Hematopoietic multipotent progenitor cell treated with erythropoietin and hydrocortisone succinate and interleukin-3 and kit ligand, for 4 days (in vitro differentiated cells): ENCODE measurements around the gene PLAAT5.

Experiments
- DNase-seq: peaks from one replicate; pipeline ENCODE4 v3.0.0-alpha.2; 2015

The PLAAT5 gene

GRCh38 chr11:63511048-63511748 is 20.2 kb upstream of the PLAAT5 start:
- DNase-seq: no peak

- no peak for DNase-seq
Observed at GRCh38 chr11:63510360-63511047, 19.5 kb upstream of the PLAAT5 start.

- DNase-seq: no peak
Observed at GRCh38 chr11:63508745-63509144, 17.8 kb upstream of the PLAAT5 start.

DNA sequence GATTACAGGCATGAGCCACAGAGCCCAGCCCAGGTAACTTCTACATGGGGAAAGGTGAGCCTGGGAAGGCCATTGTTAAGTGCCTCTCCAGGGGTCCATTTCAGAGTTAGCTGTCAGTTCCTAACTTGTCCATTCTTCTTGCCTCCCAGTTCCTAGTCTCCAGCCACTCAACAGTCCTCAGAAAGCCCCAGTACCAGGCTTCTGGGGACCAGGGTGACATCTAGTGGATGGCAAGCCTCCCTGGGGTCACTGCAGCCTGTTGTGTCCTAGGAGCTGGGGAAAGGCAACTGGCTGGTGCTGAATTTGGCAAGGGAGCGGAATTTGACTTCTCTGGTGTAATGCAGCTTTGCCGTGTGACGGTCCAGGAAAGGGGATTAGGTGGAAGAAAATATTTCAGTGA is 17.0 kb upstream of the PLAAT5 start:
- peak; percentile 92 for DNase-seq

DNA sequence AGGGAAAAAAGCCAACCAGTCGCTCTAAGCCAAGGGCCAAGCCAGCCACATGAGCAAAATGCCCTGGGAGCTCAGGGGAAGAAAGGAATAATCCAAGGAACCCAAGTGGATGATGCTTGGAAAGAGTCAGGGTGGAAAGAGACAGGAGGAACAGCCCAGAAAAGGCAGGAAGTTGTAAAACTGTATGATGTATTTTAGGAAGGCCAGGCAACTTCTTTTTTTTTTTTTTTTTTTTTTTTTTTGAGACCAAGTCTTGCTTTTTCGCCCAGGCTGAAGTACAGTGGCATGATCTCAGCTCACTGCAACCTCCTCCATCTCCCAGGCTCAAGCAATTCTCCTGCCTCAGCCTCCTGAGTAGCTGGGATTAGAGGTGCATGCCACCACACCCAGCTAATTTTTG is 16.5 kb upstream of the PLAAT5 start:
- DNase-seq: no peak

DNA sequence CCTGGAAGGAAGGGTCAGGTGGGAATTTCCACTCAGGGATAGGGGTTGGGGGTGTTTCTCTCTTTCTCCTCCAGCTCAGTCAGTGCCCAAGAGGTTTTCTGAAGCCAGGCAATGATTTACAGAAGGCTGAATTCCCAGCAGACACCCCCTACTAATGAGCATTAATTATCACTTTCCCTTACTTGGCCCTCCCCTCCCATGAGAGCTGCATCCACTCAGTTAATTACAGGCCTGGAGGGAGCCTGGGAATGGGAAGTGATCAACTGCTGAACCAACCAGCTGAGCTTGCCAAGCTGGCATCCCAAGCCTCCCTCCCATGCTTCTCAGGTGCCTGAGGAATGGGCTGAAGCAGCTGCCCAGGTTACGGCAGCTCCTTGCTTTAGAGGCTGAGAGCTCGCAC is 15.9 kb upstream of the PLAAT5 start:
- DNase-seq: no peak

GRCh38 chr11:63505857-63506528 is 15.0 kb upstream of the PLAAT5 start, which contains the start of gene LGALS12:
LGALS12 (plus strand) TSS chr11:63506084; CDS start chr11:63506459, 375 bp downstream.
- peak; percentile 97 for DNase-seq

DNA sequence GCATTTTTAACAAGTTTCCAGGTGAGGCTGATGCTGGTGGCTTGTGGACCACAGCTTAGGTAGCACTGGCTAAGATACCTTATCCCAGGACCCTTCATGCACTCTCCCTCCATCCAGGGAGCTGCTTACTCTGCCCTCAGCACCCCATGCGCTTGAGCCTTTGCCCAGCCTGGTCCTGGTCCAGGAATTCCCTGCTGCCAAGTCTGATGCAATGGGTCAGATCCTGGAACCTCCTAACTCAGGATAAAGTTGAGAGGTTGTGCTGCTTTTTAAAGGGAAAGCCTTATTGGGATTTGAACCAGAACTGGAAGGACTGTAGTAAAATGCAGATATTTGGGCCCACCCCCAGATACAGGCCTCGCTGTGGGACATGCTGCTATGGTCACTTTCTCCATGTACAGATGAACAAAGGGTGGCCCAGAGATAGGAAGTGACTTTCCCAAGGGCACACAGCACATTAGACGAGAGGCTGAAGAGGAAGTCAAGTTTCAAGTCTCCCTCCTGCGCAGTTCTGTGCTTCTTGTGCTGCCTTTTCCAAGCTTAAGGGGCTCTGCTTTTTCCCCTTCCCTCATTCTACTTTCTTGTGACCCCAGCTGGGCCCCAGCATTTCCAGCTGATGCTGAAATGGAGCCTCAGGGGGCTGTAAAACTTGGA is 14.1 kb upstream of the PLAAT5 start:
- DNase-seq: no peak

DNA sequence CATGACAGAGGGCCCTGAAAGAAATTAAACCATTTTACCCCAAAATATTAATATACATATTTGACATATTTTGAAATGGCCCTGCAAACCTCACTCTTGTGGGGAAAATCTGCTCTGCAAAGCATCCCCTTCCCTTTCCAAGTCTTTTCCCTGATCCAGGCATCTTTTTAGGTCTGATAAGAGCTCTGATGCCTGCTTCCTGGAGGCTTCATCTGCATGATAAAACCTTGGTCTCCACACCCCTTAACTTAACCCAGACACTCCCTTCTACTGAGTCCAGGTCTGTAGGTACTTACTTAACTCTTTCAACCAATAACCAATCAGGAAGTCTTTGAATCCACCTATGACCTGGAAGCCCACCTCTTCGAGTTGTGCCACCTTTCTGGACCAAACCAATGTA is 13.1 kb upstream of the PLAAT5 start:
- no peak for DNase-seq

- no peak for DNase-seq
Observed at GRCh38 chr11:63503492-63503891, 12.5 kb upstream of the PLAAT5 start.

DNA sequence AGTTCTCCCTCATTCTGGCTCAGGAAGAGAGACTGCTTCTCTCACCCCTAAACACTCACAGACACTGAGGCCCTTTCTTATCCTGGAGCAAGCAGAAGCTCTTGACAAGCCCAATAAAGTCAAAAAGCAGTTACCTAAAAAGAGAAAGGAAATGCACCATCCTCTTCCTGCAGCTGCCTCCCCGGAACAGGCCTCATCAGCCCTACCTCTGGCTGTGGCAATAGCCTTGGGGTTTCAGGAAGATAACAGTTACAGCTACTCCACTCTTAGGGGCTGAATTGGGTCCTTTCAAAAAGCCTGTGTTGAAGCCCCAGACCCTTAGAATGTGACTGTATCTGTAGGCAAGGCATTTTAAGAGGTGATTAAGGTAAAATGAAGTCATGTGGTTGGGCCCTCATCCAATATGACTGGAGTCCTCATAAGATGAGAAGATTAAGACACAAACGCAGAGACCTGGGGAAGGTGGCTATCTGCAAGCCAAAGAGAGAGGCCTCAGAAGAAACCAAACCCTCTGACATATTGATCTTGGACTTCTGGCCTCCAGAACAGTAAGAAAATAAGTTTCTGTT is 11.4 kb upstream of the PLAAT5 start:
- DNase-seq: peak; percentile 40

DNA sequence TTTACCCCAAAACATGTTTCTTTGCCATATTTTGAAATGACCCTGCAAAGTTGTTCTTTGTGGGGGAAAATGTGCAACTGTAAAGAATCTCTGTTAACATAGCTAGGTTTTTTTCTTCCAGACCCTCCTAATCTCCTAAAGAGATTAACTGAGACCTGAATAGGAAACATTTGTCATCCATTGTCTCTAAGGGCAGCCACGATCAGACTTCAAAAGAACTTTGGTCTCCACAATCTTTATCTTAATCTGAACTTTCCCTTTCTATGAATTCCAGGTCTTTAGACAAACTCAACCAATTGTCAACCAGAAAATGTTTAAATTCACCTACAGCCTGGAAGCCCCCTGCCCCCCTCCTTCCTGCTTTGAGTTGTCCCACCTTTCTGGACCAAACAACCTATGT is 10.3 kb upstream of the PLAAT5 start:
- DNase-seq: no peak

DNA sequence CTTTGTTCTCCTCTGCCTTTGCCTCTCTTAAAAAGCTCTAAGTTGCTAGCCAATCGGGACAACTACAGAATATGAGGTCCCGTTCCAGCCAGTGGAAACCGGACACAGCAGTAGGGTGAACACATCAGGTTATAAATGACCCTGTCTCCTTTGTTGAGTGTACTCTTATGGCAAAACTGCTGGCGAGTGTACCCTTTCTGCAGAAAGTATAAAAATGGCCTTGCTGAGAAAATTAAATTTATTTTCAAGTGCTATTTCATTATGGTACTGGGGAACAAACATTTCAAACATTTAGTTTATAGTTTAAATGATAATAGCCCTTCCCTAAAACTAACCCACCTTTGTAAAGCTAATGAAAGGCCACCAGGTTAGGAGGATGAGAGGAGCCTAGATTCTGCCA is 8.9 kb upstream of the PLAAT5 start:
- no peak for DNase-seq

DNA sequence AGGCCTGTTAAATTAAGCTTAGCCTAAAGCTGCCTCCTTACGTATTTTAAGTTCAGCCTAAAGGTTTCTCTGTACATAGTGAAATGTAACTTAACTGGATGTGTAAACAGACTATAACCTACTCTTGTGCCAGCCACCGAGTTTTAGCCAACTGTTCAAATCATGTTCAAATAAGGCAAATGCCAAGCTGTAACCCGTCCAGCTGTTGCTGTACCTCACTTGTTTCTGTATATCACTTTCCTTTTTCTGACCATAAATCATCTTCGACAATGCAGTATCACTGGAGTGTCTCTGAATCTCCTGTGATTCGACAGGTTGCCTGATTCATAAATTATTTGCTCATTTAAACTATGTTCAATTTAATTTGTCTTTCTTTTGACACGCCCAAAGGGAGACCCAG is 4.0 kb upstream of the PLAAT5 start:
- DNase-seq: no peak

GRCh38 chr11:63493127-63493526 is 2.2 kb upstream of the PLAAT5 start:
- no peak for DNase-seq

DNA sequence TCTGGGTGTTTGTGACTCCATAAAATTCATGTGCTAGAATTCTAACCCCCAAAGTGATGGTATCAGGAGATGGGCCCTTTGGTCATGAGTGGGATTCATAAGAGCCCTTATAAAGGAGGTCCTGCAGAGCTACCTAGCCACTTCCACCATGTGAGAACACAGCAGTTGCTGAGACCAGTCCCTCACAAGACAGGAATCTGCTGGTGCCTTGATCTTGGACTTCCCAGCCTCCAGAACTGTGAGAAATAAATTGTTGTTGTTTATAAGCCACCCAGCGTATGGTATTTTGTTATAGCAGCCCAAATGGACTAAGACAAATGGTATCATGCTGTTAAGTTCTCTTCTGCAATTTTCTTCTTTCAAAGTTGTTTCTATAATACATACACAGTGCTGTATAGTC is 1.5 kb upstream of the PLAAT5 start:
- no peak for DNase-seq

DNA sequence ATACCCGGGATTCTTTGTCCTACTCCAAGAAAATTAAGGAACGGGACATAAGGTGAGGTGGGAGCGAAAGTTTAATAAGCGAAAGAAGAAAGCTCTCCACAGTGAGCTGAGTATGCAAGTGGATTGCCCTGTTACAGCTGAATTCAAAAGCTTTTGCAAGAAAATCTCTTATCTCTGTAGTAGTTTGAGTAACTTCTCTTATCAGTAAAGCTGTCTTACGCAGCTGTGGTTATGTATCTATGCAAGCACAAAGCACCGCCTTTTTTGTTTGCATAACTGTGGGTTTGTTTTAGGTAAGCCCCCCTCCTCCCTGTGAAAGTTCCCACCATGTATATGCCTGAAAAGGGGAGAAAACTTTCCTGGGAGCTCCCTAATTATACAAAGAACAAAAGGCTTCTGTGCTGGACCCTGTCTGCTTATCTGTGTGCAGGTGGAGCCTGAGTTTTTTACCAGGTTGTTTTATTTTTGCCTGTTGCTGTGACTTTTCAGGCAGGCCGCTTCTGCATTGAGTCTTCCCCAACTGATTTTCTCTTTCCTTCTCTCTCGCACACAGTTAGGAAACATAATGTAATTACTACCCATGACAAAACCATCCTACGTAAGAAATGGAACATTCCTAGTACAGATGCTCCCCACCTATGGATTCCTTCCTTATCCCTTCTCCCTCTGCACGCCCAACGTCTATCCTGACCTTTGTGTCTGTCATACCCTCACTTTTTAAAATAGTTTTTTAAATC is 837 bp upstream of the PLAAT5 start:
- DNase-seq: peak; percentile 89

DNA sequence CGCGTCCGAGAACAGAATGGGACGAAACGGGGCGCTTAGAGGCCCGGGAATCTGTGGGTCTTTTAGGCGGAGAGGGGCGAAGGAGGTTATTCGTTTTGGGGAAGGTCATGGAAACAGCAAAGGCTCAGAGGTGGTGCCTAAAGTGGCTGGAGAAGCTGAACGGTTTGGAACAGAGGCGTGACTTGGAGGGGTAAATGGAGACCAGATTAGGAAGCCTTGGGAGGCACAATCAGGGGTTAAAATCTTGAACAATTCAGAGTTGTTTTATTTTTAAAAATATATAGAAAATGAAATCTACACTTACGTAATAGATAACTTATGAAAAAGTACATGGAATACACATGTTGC is 247 bp upstream of the PLAAT5 start:
- no peak for DNase-seq

- peak; percentile 66 for DNase-seq
Observed at GRCh38 chr11:63489879-63490278, 1.1 kb downstream of the PLAAT5 start.

DNA sequence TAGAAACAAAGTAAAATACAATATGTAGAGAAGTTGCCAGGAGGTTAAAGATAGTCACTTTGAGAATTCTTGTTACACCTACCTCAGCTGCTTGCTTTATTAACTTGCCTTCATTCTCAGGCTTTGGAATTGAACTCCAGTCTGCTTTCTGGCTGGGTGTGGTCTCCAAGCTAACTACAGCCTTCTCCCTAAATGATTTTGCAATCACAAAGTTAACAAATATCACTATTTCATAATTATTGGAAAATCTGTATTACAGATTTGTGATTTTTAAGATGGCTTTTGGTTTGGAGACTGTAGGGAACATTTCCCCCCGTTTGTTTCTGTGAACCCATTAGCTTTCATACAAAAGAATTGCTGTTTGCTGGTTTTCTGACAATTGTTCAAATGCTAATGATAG is 2.2 kb downstream of the PLAAT5 start:
- DNase-seq: no peak

DNA sequence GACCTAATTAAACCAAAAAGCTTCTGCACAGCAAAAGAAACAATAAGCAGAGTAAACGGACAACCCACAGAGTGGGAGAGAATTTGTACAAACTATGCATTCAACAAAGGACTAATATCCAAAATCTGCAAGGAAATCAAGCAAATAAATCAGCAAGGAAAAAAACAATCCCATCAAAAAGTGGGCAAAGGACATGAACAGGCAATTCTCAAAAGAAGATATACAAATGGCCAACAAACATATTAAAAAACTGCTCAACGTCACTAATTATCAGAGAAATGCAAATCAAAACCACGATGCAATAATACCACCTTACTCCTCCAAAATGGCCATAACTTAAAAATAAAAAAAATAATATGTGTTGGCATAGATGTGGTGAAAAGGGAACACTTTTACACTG is 5.2 kb downstream of the PLAAT5 start:
- no peak for DNase-seq

DNA sequence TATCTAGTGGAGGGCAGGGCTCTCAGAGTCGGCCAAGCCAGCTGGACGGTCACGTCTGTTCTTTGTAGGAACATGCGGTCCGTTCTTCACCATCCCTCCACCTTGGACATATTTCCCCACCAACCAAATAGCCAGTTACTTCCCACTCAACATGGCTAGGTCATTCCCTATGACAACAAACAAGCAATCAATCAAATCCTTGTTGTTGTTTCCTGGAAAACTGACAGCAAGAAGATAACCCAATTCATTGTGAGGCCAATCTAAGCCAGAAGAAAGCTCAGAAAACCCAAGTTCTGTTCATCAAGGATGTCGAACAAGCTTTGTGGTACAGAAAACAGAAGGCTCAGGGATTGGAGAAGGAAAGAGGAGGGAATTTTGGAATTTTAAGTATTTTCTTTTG is 10.9 kb downstream of the PLAAT5 start:
- DNase-seq: no peak

- peak; percentile 86 for DNase-seq
Observed at GRCh38 chr11:63478896-63479295, 12.1 kb downstream of the PLAAT5 start.
